NCI-H2107 treated with DMSO at 0.1 percent for 48 hours (cell line): ENCODE data around the gene BAK1.
"Not testable (repeated sequence)": the region's sequence is repeated elsewhere in the genome, so short reads cannot be mapped to it uniquely, and the experiment has no call there.

ENCODE experiments used
- DNase-seq: peaks from one replicate; lab custom pipeline; 2025; ENCODE audit not compliant: unreplicated experiment; lab: John Stamatoyannopoulos, UW

Gene BAK1

GRCh38 chr6:33609019-33609418, 28.9 kb upstream of the BAK1 start:
- no peak for DNase-seq

- no peak for DNase-seq
These were observed 27.7 kb upstream of the BAK1 start for GRCh38 chr6:33607784-33608161.

- DNase-seq: no peak
These were observed 27.2 kb upstream of the BAK1 start for GRCh38 chr6:33607126-33607783.

- DNase-seq: no peak
These were observed 26.6 kb upstream of the BAK1 start for GRCh38 chr6:33606642-33607041.

GRCh38 chr6:33604941-33605854, 25.1 kb upstream of the BAK1 start:
- DNase-seq: no peak

GRCh38 chr6:33602180-33602579, 22.1 kb upstream of the BAK1 start:
- no peak for DNase-seq

GRCh38 chr6:33600761-33601160, 20.7 kb upstream of the BAK1 start:
- no peak for DNase-seq

GRCh38 chr6:33599413-33599938, 19.4 kb upstream of the BAK1 start:
- no peak for DNase-seq

GRCh38 chr6:33597551-33598322, 17.7 kb upstream of the BAK1 start:
- DNase-seq: no peak

GRCh38 chr6:33596894-33597293, 16.8 kb upstream of the BAK1 start:
- DNase-seq: not testable (repeated sequence)

GRCh38 chr6:33595001-33595846, 15.1 kb upstream of the BAK1 start:
- no peak for DNase-seq

- no peak for DNase-seq
These were observed 13.3 kb upstream of the BAK1 start for GRCh38 chr6:33593414-33593727.

GRCh38 chr6:33592595-33593413, 12.7 kb upstream of the BAK1 start:
- no peak for DNase-seq

GRCh38 chr6:33592280-33592594, 12.2 kb upstream of the BAK1 start:
- DNase-seq: no peak

- no peak for DNase-seq
These were observed 11.5 kb upstream of the BAK1 start for GRCh38 chr6:33591424-33592032.

- DNase-seq: no peak
These were observed 10.6 kb upstream of the BAK1 start for GRCh38 chr6:33590531-33591198.

GRCh38 chr6:33589731-33590530, 9.9 kb upstream of the BAK1 start:
- DNase-seq: peak; percentile 9

- DNase-seq: no peak
These were observed 9.3 kb upstream of the BAK1 start for GRCh38 chr6:33589392-33589730.
